ENCODE results near the gene GTF2H1. TPM values are rescaled to one million over a fixed set of nuclear protein-coding genes. Genes with fewer than 3 reads are reported as not detected.

Gene GTF2H1
- total and polyA plus RNA-seq, 2 donors (not counting 1 experiment from before 2014, with no cell fraction given) = 43.7 to 71.9 TPM

GRCh38 chr11:18313965-18314763 is 8.2 kb upstream of the GTF2H1 start:
- Mint-ChIP-seq H3K4me1 (peaks cover 38% of the 10 kb centered on the region), H3K27me3 (no peaks in the 10 kb centered on the region), H3K9me3 (ENCODE audit: insufficient read depth) (no peaks in the 10 kb centered on the region), H3K27ac (no peak overlapping the region), H3K4me3 (no peak overlapping the region)
- Histone ChIP-seq H4K20me1 (ENCODE audit: control insufficient read depth, insufficient read depth, low read length, poor library complexity, severe bottlenecking) (peaks cover 6% of the 10 kb centered on the region), H3K79me2 (ENCODE audit: control insufficient read depth, insufficient read depth, low read length) (peaks cover 73% of the 10 kb centered on the region), H3K4me3 (ENCODE audit: control extremely low read depth in 1 of 5, extremely low read depth in 1 of 5, insufficient read depth in 1 of 5, low read depth in 2 of 5, low read length in 4 of 5) (no peak overlapping the region), H3K9ac (ENCODE audit: low read length) (no peak overlapping the region), H3K27ac (ENCODE audit: low read length in 2 of 2) (no peak overlapping the region), H2AFZ (ENCODE audit: insufficient read depth, low read depth, low read length, poor library complexity, severe bottlenecking) (no peak overlapping the region), H3K36me3 (replicated peaks in 1 of 2; ENCODE audit: control extremely low read depth in 1 of 2, control insufficient read depth in 1 of 2, extremely low read depth in 1 of 2, insufficient read depth in 2 of 2, low read length in 1 of 2) (peaks cover 0 to 30% of the 10 kb centered on the region in 2 experiments), H3K9me3 (ENCODE audit: control extremely low read depth in 1 of 3, control insufficient read depth in 2 of 3, insufficient read depth in 1 of 3, low read length in 2 of 3) (no peaks in the 10 kb centered on the region), H3K4me1 (ENCODE audit: control insufficient read depth in 2 of 2, insufficient read depth in 2 of 2, low read length in 2 of 2) (peaks cover 19 to 23% of the 10 kb centered on the region in 2 donors), H3K27me3 (replicated peaks in 1 of 4; ENCODE audit: control extremely low read depth in 1 of 4, control insufficient read depth in 3 of 4, insufficient read depth in 4 of 4, low read length in 3 of 4) (no peaks in the 10 kb centered on the region), H3K4me2 (replicated peaks; ENCODE audit: low read depth, low read length, poor library complexity, severe bottlenecking) (no peak overlapping the region)
- ChIA-PET POLR2A (no interaction called here), CTCF (interaction anchor here (0.9 to 1.4 kb wide), 2 partner anchors 10 to 17 kb away, joined by 3 read pairs; no protein-coding TSS in a partner anchor)
- TF ChIP-seq, protein P1, sequence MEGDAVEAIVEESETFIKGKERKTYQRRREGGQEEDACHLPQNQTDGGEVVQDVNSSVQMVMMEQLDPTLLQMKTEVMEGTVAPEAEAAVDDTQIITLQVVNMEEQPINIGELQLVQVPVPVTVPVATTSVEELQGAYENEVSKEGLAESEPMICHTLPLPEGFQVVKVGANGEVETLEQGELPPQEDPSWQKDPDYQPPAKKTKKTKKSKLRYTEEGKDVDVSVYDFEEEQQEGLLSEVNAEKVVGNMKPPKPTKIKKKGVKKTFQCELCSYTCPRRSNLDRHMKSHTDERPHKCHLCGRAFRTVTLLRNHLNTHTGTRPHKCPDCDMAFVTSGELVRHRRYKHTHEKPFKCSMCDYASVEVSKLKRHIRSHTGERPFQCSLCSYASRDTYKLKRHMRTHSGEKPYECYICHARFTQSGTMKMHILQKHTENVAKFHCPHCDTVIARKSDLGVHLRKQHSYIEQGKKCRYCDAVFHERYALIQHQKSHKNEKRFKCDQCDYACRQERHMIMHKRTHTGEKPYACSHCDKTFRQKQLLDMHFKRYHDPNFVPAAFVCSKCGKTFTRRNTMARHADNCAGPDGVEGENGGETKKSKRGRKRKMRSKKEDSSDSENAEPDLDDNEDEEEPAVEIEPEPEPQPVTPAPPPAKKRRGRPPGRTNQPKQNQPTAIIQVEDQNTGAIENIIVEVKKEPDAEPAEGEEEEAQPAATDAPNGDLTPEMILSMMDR (IDR thresholded peaks at IDR 0.05) = no peak
- no peak for TF ChIP-seq EZH2 (IDR thresholded peaks at IDR 0.05; ENCODE audit: borderline replicate concordance, insufficient read depth, low read depth, low read length, poor library complexity, severe bottlenecking)
- ATAC-seq (ENCODE audit: low read depth) (no peak), DNase-seq (no peak)
- WGBS (ENCODE audit: insufficient coverage) = 95% methylated on average over 8 of the region's 10 CpGs
- intact Hi-C loops (cut with micrococcal nuclease) = no loop called here
